Stimulated activated CD4-positive, alpha-beta T cell treated with anti-CD3 and anti-CD28 coated beads, Interleukin-1b, Interleukin-23, amount 100 ng/mL, for 48 hours (primary cell): ENCODE results near the gene PRRT1.
"Not testable (repeated sequence)": the region's sequence is repeated elsewhere in the genome, so short reads cannot be mapped to it uniquely, and the experiment has no call there.

Source experiments
- DNase-seq: peaks from one replicate; pipeline ENCODE4 v3.0.0-alpha.2; 2020

The PRRT1 gene

GRCh38 chr6:32187725-32188380, 36.1 kb upstream of the PRRT1 start:
- not testable (repeated sequence) for DNase-seq

- DNase-seq = no peak
Measured at GRCh38 chr6:32187009-32187709, 35.4 kb upstream of the PRRT1 start.

- not testable (repeated sequence) for DNase-seq
Measured at GRCh38 chr6:32186151-32186840, 34.6 kb upstream of the PRRT1 start.

- DNase-seq = peak; percentile 68
Measured at GRCh38 chr6:32185681-32186131, 34.0 kb upstream of the PRRT1 start.

GRCh38 chr6:32184084-32184640, 32.4 kb upstream of the PRRT1 start, which contains the start of gene AGER:
Gene AGER (minus strand): TSS chr6:32184253. CDS start chr6:32184222, 31 bp downstream.
- DNase-seq = no peak

- DNase-seq = no peak
Measured at GRCh38 chr6:32183483-32184083, 31.8 kb upstream of the PRRT1 start.

GRCh38 chr6:32183030-32183429, 31.3 kb upstream of the PRRT1 start:
- DNase-seq = no peak

GRCh38 chr6:32182555-32182981, 30.8 kb upstream of the PRRT1 start:
- no peak for DNase-seq

GRCh38 chr6:32181915-32182529, 30.3 kb upstream of the PRRT1 start:
- no peak for DNase-seq

GRCh38 chr6:32181148-32181702, 29.5 kb upstream of the PRRT1 start:
- no peak for DNase-seq

- DNase-seq = no peak
Measured at GRCh38 chr6:32179766-32180405, 28.1 kb upstream of the PRRT1 start.

- DNase-seq = no peak
Measured at GRCh38 chr6:32178547-32179440, 27.1 kb upstream of the PRRT1 start.

- DNase-seq = peak; percentile 95
Measured at GRCh38 chr6:32177788-32178546, 26.2 kb upstream of the PRRT1 start, which contains the start of gene RNF5. Gene RNF5 (plus strand): TSS chr6:32178405. CDS start chr6:32178512, 107 bp downstream.

- DNase-seq = peak; percentile 36
Measured at GRCh38 chr6:32177183-32177787, 25.5 kb upstream of the PRRT1 start.

- no peak for DNase-seq
Measured at GRCh38 chr6:32176476-32177182, 24.9 kb upstream of the PRRT1 start.

GRCh38 chr6:32175711-32176475, 24.2 kb upstream of the PRRT1 start, which contains the start of gene AGPAT1:
Gene AGPAT1 (minus strand): TSS chr6:32176084. CDS start chr6:32171496, 4,588 bp downstream.
- peak; percentile 96 for DNase-seq

- no peak for DNase-seq
Measured at GRCh38 chr6:32175322-32175710, 23.6 kb upstream of the PRRT1 start.

GRCh38 chr6:32174416-32174815, 22.7 kb upstream of the PRRT1 start:
- DNase-seq = no peak
